OCI-LY1 (cell line): ENCODE data around the gene C10orf53.

ENCODE experiments used
- EZH2 ChIP-seq: fragments of 200-600 bp; sonication (generic), shearing (Covaris generic); IDR thresholded peaks from 2 replicates; pipeline ENCODE4 v1.8.0; 2017; ENCODE audit warnings: borderline replicate concordance, mixed run types, mild to moderate bottlenecking, antibody characterized with exemption, low read length, moderate library complexity, mixed read lengths
- TF ChIP-seq, protein P1 (sequence below): fragments of 200-600 bp; sonication (generic), shearing (Covaris generic); IDR thresholded peaks from 2 replicates; pipeline ENCODE4 v1.5.1; 2017; ENCODE audit warnings: mild to moderate bottlenecking, antibody characterized with exemption, low read length, moderate library complexity, mixed read lengths

DNA sequence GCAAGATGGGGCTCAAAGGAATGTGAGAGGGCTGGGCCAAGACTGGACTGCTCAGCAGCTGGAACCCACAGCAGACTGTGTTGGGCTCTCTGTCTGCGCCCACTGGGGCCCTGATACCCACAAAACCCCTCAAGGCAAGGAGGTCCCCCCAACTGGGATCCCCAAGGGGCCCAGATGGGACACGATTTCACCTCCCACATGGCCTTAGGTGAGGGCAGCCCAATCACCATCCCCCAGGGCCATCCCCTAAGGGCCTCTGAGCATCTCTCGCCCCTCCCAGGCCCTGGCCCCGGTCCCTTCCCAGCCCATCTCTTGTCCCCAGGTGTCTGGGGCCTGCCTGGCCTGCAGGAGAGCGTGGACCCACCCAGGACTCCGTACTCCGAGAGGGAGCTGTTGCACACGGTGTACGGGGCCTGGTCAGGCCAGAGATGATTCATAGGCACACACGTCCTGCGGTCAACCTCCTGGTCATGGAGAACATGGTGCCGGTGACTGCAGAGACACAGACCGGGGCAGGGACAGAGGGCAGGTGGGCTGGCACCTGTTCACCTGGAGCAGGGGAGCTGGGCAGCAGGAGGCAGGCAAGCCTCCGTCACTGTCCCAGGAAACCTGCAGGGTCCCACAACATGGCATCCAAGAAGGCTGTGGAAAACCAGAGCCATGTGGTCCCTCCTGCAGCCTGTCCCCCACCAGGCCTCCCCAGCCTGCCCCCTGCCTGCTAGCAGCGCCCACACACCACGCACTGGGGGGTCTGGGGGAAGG lies 61.1 kb downstream of the C10orf53 start:
- TF ChIP-seq, protein P1, sequence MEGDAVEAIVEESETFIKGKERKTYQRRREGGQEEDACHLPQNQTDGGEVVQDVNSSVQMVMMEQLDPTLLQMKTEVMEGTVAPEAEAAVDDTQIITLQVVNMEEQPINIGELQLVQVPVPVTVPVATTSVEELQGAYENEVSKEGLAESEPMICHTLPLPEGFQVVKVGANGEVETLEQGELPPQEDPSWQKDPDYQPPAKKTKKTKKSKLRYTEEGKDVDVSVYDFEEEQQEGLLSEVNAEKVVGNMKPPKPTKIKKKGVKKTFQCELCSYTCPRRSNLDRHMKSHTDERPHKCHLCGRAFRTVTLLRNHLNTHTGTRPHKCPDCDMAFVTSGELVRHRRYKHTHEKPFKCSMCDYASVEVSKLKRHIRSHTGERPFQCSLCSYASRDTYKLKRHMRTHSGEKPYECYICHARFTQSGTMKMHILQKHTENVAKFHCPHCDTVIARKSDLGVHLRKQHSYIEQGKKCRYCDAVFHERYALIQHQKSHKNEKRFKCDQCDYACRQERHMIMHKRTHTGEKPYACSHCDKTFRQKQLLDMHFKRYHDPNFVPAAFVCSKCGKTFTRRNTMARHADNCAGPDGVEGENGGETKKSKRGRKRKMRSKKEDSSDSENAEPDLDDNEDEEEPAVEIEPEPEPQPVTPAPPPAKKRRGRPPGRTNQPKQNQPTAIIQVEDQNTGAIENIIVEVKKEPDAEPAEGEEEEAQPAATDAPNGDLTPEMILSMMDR: no peak
- no peak for TF ChIP-seq EZH2
